GM12875 (cell line): Measurements from ENCODE around the gene FIBP.

ENCODE experiments used
- H3K4me3 ChIP-seq: one replicate; pipeline ENCODE4 v1.5.1; 2011; ENCODE audit warnings: low read depth, low read length, control low read depth
- TF ChIP-seq, protein P1 (sequence below): IDR thresholded peaks from 2 replicates; pipeline ENCODE4 v1.5.1; 2011; ENCODE audit warnings: low read depth, mild to moderate bottlenecking, control low read depth, inconsistent platforms, low read length, moderate library complexity, borderline replicate concordance; ENCODE audit not compliant: insufficient read depth

The FIBP gene

GRCh38 chr11:65896034-65896999 lies 8.0 kb upstream of the FIBP start:
- TF ChIP-seq, protein P1, sequence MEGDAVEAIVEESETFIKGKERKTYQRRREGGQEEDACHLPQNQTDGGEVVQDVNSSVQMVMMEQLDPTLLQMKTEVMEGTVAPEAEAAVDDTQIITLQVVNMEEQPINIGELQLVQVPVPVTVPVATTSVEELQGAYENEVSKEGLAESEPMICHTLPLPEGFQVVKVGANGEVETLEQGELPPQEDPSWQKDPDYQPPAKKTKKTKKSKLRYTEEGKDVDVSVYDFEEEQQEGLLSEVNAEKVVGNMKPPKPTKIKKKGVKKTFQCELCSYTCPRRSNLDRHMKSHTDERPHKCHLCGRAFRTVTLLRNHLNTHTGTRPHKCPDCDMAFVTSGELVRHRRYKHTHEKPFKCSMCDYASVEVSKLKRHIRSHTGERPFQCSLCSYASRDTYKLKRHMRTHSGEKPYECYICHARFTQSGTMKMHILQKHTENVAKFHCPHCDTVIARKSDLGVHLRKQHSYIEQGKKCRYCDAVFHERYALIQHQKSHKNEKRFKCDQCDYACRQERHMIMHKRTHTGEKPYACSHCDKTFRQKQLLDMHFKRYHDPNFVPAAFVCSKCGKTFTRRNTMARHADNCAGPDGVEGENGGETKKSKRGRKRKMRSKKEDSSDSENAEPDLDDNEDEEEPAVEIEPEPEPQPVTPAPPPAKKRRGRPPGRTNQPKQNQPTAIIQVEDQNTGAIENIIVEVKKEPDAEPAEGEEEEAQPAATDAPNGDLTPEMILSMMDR: no peak
- no peak overlapping the region for H3K4me3 ChIP-seq

GRCh38 chr11:65895482-65895981 lies 7.3 kb upstream of the FIBP start:
- TF ChIP-seq, protein P1: no peak
- H3K4me3 ChIP-seq: no peak overlapping the region

- H3K4me3 ChIP-seq: peak overlapping the region; percentile 37
- TF ChIP-seq, protein P1: no peak
Observed at GRCh38 chr11:65894034-65894591, 5.8 kb upstream of the FIBP start.

- TF ChIP-seq, protein P1: no peak
- H3K4me3 ChIP-seq: peak overlapping the region; percentile 98
Observed at GRCh38 chr11:65892661-65893317, 4.5 kb upstream of the FIBP start.

DNA sequence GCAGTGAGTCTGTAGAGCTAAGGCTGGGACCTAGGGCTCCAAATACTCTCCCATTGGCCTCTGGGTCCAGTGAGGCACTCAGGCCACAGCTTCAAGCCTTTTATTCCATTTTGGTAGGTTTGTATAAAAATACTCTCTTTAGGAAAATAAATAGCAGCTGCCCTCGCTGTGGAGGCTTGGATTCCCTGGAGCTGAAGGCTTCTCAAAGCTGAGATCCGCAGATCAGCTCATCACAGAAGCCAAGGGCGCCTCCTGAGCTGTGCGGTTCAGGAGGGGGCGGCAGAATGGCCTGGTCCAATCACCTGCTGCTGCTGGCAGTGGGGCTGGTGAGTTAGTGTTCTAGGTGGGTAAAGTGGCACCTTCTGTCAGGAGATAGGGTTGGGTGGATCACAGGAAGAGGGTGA lies 3.9 kb upstream of the FIBP start:
- peak overlapping the region; percentile 98 for H3K4me3 ChIP-seq

GRCh38 chr11:65891219-65892136 lies 3.2 kb upstream of the FIBP start:
- H3K4me3 ChIP-seq: peak overlapping the region; percentile 98

More at GRCh38 chr11:65891219-65892136, 3.2 kb upstream of the FIBP start:
- TF ChIP-seq, protein P1: peak; percentile 68
